ENCODE measurements around the gene INPP5A.
"Not testable (repeated sequence)": the region's sequence is repeated elsewhere in the genome, so short reads cannot be mapped to it uniquely, and the experiment has no call there.

INPP5A gene

DNA sequence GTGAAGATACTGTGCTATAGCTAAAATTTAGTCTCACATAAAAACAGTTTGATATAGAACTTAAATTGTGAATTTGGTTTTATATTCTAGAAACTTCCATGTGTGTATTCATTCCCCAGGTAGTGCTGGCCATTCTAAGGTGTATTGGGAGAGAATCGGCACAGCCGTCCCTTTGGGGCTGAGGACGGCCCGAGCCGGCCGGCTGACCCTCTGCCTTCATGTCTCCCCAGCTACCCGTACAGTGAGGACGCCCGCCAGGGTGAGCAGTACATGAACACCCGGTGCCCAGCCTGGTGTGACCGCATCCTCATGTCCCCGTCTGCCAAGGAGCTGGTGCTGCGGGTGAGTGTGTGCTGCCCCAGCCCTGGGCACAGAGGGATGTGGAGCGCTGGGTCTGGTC is 239.9 kb downstream of the INPP5A start:
- no peak for DNase-seq

DNA sequence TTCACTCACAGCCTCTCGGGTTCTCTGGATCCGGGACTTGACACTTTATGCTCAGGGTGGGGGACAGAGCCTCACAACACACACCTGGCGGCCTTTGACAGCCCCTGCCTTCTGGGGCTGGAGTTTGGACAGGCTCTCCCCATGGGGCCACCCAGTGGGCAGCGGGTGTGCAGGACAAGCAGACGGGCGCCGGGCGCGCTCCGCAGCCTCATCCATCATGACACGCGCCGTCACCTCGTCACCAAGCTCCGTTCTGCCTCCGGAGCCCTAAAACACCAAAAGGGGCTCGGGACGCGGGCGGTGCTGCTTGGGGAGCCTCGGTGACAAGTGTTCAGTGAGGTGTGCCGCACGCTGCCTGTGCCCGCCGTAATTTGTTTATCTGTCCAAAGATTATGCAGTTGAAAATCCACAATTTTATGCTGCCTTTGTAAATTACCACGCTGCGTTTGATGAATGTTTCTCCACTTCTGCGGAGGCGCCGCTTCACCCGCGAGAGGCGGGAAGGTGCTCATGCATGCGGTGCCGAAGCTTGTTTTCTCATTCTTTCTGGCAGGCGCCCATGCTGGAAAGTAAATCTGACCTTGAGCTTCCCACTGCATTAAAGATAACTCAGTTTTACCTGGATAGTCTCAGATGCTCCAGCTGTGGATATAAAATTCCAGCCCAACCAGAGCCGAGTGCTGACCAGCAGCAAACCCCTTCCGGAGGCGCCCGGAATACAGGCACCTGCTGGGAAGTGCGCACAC is 242.1 kb downstream of the INPP5A start:
- DNase-seq = no peak

DNA sequence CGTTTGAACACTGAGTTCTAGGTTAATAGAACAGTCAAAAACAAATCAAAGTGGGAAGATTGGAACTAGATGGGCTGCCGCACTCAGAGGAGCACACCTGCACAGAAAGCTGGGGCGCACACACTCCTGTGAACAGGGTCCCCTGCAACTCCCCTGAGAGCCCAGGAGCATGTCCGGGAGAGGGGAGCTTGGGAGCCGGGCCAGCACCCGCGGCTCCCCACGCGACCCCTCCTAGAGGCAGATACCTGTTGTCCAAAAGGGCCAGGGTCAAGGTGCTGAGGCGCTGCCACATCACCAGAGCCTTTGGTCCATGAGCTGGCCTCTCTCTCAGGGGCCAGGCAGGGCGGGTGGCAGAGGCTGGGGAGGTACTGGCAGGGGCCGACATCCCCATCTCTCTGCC is 242.8 kb downstream of the INPP5A start:
- DNase-seq = no peak

DNA sequence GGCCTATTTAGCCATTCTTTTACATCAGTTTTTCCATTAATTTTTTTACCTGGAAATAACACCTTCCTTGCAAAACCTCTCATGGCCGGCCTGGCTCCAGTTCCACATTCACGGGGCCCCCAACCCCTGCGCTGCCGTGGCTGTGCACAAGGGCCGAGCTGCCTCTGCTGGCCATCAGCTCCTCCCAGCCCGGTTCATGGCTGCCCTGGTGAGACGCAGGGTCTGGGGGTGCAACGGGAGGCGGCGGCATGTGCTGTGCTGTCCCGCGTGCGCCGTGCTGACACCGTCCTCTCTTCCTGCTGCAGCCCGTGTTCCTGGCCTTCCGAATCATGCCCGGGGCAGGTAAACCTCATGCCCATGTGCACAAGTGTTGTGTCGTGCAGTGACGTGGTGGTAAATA is 244.0 kb downstream of the INPP5A start:
- no peak for DNase-seq

DNA sequence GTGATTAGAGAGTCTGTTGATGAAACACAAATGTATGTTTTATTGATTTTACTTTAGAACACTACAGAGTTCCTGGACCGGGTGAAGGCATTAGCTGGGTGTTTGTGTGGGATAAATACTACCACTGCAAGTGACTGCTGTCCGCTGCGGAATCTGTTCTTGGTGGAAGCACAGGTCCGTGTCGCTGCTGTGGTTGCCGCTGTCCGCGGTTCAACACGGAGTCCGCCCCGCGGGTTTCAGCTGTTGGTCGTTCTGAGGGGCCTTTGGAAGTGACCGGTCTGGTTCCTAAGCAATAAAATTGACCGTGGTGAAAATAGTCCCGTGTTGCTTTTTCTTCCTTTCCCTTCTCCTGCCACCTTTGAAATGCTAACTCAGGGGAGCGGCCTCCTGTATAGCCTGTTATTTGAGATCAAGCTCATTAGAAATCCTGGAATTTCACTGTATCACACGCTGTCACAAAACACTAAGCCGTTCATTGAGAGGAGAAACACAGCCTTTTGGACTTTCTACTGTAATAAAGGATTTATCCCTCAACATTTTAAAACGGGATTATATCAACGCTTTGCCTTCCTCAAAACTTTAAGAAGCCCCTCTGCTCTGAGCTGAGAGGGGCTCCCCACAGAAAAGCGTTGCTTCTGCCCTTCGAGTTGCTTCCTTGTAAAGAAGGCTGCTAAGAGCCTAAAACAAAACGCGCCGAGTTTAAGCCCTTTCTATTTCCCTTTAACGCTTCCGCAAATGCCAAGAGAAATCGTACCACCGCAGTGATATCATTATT is 245.8 kb downstream of the INPP5A start:
- DNase-seq = no peak

DNA sequence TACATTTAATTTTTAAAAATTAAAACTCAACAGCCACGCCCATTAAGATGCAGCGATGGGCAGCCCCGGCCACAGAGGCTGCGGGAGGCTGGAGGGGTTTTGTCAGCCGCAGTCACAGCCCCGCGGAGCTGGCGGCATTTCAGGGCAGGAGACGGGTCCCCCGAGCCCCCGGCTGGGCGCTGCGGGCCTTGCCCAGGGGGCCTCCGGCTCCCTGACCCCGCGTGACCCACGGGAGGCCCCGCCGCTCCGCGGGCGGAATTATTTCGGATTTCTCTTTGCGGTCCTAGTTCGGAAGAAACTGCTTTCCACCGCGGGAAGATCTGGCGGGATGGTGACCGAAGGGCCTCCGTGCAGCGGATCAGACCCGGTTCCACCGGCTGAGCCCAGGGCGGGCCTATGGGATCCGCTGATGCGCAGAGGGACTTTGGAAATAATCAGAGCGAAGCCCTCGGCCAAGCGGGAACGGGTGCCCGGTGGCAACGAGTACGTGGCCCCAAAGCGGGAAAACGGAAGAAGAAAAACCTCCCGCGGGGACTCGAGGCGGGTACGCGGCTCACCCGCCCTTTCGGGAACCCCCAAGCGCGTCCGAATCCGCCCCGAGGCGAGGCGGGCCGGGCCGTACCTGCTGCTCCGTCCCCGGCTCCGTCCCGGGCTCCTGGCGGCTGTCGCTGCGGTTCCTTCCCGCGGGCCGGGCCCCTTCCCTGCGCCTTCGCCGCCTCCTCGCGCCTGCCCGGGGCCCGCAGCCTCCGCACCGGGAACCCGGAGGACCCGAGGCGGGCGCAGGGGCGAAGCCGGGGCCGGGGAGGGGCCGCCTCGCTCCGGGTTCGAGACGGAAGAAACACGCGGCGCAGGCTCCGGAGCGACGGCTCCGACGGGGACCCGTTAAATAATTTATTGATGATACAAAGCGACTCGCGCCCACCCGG is 246.6 kb downstream of the INPP5A start:
- no peak for DNase-seq

DNA sequence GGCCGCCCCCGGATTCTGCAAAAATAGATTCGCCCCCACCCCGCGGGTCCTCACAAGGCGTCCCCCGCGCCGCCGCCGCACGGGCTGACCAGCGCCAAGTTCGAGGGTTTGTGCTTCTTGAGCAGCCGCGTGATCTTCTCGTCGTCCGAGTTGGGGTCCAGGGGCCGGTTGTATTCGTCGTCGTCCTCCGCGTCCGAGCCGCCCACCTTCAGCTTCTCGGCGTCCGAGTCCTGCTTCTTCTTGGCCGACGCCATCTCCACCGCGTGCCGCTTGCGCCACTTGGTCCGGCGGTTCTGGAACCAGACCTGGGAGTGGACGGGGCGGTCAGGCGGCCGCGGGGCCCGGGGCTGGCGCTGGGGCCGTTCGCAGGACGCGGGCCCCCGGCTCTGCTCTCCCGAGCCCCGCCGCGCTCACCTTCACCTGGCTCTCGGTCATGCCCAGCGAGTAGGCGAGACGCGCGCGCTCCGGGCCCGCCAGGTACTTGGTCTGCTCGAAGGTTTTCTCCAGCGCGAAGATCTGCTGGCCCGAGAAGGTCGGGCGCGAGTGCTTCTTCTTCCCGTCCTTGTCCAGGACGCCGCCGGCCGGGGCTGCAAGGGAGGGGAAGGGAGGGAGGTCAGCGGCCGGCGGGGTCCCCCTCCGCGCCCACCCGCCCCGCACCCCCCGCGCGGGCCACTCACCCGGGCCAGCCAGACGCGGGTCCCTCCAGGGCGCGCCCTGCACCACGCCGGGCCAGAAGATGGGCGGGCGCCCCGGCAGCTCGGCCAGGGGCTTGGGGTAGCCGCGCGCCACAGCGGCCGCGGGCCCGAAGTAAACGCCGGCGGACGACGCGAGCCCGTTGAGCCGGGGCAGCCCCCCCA is 247.5 kb downstream of the INPP5A start:
- DNase-seq = no peak

DNA sequence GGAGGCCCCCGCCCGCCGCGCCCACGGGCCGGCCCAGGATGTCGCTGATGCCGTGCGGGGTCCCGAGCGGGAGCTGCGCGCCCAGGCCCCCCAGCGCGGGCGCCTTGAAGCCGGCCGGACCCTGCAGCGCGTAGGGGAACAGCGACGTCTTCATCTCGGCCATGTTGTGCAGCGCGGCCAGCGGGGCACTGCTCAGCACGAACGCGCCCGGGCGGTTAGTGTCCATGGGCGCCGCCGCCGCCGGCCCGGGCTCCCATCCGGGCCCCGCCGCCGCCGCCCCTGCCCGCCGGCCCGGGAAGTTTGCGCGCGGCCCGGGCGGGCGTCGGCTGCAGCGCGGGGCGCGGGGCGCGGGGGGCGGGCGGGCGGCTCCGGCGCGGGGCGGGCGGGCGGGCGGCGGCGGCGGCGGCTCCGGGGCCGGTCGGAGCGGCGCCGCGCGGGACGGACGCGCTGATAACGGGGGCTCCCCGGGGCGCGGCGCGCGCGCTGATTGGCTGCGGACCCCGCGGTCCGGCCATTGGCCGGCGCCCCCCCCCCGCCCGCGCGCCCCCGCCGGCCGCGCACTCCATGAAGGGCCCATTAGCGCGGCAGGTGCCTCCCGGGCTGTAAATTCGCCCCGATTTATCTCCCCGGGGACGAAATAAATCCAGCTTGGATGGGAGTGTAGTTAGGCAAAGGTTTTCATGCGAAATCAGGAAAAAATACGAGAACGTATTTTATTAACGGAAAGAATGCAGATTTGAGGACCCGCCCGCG is 248.3 kb downstream of the INPP5A start, which contains the start of gene NKX6-2:
NKX6-2 (minus strand) TSS at position 425 of the 753 bp plus-strand sequence; CDS start at position 226, 199 bp downstream.
- DNase-seq = no peak

DNA sequence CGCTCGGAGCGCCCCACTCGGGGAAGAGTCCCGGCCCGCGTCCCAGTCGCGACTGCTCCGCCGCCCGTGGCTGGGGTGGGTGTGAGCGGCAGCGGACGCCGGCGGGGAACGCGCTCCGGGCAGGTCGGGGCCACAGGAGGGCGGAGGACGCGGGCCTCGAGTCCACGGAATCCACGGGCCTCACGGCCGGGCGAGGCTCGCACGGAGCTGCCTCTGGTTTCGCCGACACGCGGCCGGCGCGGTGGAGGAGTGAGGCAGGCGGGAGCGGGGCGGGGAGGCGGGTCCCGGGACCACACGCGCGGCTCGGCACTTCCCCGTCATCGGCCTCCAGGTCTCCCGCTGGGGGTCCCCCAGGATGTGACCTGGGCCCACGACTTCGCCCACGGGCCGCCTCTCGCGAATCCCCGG is 248.9 kb downstream of the INPP5A start:
- DNase-seq = no peak

DNA sequence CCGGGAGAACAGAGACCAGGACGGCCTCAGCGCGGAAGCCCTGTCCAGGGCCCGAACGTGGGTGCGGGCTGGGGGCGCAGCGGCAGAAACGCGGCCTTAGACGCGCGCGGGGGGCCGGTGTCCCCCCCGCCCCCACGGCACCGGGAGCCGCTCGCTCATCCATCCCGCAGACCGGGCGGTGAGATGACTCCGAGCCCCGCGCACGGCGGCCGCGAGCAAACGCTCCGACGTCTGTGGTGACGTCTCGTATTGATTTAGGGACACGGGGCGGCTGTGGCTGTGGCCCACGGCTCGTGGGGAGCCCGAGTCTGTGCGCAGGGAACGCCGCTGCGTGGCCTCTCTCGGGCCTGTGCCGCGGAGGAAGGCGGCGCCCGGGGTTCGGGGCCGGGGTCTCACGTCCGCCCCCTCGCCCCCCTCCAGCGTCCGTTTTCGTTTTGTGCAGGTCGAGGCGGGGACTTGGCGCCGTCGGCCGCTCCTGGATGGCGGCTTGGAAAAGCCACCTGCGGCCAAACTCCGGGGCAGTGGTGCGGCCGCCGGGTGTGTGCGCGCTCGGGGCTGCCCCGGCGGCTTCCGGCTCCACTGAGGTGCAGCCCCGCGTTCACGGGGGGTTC is 249.4 kb downstream of the INPP5A start:
- DNase-seq = no peak

DNA sequence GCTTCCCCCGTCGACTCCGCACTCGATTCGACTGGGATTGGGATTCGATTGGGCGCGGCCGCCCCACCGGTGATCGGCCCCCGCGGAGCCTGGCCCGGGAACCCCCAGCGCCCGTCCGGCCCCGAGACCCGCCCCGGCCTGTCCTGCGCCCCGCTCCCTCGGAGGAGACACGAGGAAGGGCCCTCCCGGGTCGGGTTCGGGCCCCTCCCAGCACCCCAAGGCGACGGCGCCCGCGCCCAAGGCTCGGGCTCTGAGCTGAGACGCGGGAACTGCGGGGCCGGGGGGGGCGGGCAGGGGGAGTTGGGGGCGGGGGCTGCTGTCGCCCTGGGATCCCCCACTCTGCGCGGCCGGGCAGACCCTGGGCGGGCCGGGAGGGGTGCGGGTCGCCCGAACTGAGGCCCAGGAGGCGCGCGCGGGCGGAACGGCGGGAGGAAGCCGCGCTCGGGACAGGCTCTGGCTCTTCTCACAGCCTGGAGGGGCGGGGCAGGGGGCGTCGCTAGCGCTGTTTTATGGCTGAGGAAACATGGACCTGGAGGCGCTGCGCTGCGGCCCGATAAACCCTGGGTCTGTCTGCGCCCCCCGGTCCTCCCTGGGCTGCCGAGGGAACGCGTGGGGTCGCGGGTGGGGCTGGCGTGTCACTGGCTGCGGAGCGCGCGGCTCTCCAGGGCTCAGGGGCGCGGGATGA is 250.1 kb downstream of the INPP5A start:
- DNase-seq = no peak

DNA sequence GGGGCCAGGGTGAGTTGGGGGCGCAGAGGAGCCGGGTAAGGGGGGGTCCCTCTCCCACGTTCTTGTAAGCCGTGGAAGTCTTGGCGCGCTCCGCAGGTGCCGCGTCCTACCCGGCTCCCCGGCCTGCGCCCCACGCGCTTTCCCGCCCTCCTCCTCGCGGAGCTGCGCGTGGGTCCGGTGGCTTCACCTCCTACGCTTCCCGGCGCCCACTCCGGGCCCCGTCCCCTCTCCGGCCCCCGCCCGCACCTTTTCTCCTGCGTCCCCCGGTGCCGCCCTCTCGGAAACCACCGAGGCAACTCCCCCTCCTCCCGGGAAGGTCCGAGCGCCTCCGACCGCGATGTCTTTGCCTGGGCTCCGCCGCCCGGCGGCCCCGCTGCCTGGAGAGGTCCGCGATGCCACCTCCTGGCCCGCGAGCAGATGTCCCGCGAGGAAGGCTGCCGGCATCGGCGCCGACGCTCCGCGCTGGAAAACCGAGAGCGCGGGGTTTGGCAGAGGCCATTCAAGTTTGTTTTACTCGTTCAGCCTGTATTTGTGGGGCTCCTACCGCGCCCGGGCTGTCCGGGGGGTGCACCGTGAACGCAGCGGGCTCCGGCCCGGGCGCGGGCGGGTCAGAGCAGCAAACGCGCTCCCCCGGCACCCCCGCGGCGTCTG is 250.7 kb downstream of the INPP5A start:
- DNase-seq = no peak

DNA sequence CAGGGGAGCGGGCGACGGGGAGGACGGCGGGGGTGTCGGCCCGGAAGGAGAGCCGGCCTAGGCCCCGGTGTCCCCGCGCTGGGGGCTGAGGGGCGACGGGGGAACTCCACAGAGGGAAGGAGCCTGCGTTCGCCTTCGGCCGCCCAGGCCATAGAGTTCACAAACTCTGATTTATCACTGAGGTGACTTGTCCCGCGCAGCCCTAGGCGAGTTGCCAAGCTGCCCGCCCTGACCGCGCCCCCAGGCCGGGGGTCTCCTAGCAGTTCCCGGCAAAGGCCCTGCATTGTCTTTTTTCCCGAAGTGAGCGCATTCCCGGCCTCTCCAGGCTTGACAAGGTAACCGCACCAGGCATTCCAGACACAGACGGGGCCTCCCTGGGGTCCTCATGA is 251.2 kb downstream of the INPP5A start:
- DNase-seq = no peak

DNA sequence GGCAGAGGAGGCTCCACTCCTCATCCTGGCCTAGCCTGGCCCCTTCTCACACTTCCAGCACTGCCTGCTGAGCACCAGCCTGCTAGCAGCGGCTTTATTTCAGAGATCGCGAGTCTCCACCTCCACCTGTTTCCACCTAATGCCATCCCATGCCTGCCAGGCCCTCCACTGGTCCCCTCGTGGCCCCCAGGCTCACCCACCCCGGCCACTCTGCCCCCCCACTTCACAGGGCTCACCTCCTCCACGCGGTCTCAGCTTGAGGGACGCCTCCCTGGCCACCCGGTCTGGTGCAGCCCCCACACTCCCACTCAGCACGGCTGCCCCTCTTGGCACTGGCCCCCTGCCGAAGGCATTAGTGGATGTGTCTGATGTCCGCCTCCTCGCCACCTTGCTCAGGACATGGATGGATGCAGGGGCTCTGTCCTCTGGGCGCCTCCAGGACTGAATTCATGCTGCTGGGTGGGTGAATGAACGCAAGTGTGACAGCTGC is 252.1 kb downstream of the INPP5A start:
- DNase-seq = no peak

DNA sequence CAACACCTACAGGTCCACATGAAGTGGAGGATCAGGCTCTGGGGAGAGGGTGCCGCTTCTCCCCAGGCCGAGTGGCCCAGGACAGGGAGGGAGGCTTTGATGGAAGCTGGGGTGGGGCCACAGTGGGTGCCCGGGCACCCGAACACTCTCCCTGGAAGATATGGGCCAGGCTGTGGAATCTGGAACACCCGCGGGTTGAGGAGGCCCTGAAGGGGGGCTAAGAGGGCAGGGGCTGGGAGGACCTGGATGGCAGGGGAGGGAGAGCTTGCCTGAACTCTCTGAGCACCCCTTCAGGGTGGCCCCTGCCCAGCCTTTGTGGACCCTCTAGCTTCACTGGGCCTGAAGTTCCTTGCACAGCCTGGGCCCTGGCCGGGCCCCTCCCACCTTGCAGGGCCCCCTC is 252.9 kb downstream of the INPP5A start:
- no peak for DNase-seq

DNA sequence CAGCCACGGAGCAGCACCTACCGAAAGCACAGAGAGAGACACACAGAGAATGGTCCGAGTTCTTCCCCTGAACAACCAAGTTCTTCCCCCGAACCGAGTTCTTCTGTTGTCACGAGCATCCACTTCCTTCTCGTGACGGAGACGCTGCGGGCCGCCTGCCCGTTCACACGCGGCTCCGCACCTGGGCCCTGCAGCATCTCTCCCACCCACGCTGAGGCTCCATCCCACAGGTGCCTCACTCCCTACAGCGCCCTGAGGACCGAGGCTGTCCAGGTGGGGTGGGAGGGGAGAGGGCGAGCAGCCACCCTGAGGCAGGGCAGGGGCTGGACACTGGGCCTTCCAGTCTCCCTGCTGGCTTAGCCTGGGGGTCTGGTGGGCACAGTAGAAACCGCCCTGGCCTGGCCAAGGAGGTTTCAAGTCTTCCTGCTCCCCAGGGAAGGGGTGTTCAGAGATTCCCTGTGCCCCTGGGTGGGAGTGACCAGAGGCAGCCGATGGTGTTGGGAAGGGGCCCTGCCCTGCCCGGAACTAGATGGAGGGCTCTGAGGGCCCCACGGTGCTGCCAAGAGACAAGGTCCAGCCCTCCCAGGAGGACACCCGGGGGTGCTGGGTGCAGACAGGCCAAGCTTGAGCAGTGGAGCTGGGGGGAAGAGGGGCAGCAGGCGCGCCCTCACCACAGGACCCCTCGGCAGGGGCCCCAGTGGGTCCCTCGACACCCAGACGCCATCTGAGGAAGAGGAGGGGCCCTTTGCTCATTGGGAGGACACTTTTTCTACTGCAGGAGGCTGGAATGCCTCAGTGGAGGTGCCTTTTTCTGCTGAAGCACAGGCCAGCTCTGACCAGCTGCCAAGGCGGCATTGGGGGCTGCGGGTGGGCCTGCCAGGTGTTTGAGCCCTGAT is 253.6 kb downstream of the INPP5A start:
- no peak for DNase-seq

DNA sequence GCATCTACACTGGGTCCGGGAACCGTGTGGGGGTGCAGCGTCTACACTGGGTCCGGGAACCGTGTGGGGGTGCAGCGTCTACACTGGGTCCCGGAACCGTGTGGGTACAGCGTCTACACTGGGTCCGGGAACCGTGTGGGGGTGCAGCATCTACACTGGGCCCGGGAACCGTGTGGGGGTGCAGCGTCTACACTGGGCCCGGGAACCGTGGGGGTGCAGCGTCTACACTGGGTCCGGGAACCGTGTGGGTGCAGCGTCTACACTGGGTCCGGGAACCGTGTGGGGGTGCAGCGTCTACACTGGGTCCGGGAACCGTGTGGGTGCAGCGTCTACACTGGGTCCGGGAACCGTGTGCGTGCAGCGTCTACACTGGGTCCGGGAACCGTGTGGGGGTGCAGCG is 254.5 kb downstream of the INPP5A start:
- not testable (repeated sequence) for DNase-seq

DNA sequence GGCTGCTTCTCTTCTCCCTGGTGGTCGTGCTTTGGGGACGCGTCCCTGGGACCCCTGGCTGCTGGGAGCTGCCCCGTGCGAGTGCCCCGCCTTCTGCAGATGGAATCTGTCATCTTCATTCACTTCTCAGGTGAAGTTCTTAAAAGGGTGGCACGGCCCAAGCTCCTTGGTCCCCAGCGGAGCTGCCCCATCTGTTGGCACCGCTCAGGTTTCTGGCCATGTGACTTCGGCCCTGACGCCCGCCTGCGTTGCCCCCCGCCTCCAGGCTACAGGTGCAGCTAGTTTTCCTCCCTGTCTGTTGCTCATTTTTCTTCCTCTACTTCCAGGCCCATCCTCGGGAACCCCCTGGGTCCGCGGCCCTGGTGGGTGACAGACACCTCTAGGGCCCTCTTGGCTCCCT is 255.2 kb downstream of the INPP5A start:
- no peak for DNase-seq

DNA sequence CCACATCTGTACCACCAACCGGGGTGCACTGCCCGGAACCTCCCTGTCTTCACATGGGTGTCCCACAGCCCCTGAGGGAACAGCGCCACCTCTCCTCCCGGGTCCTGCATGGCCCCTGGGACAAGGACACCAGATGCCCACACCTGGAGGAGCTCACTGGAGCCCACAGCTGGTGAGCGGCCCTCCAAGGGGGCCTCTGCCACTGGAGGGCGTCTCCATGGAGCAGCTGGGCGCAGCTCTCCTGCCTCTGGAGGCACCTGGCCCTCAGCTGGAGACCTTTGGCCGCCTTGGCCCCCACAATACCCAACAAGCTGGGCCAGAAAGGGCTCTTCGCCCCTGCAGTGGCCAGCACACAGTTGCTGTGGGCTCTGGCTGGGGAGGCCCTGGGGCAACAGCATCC is 255.6 kb downstream of the INPP5A start:
- no peak for DNase-seq

All from NCI-H2029 (cell line).